Activated B cell treated with CpG ODN at 0.5 μM for 24 hours (primary cell): ENCODE results near the gene ZNF497. TPM values are rescaled to one million over a fixed set of nuclear protein-coding genes. Genes with fewer than 3 reads are reported as not detected.

Experiments
- ATAC-seq: fragments of 200-7000 bp; cut with Tn5 transposase; one replicate; pipeline ENCODE4 v1.10.0; 2021; ENCODE audit warnings: low read depth, mild to moderate bottlenecking, moderate library complexity
- CTCF ChIA-PET: fragments of 350-600 bp; sonication (Branson Sonifier 250); formaldehyde crosslinking; loops from one replicate; lab custom pipeline; 2021; ENCODE audit warnings: antibody characterized with exemption; lab: Charles Lee
- POLR2A ChIA-PET: fragments of 350-600 bp; sonication (Branson Sonifier 250); formaldehyde crosslinking; loops from one replicate; lab custom pipeline; 2021; ENCODE audit warnings: antibody characterized with exemption; lab: Charles Lee
- DNase-seq: peaks from one replicate; pipeline ENCODE4 v3.0.0; 2022
- H3K27ac Mint-ChIP-seq: one replicate; pipeline ENCODE4 v1.8.0; 2020; ENCODE audit warnings: mixed read lengths
- H3K27me3 Mint-ChIP-seq: one replicate; pipeline ENCODE4 v1.8.0; 2021; ENCODE audit warnings: mixed read lengths
- H3K36me3 Mint-ChIP-seq: one replicate; pipeline ENCODE4 v1.8.0; 2021; ENCODE audit warnings: low read depth, mixed read lengths
- H3K4me1 Mint-ChIP-seq: one replicate; pipeline ENCODE4 v1.8.0; 2021; ENCODE audit warnings: mixed read lengths
- H3K4me3 Mint-ChIP-seq: one replicate; pipeline ENCODE4 v1.8.0; 2020; ENCODE audit warnings: mild to moderate bottlenecking, mixed read lengths
- H3K9me3 Mint-ChIP-seq: one replicate; pipeline ENCODE4 v1.8.0; 2020; ENCODE audit warnings: mixed read lengths
- CTCF ChIP-seq: fragments of 200-600 bp; IDR thresholded peaks from one replicate; pipeline ENCODE4 v1.8.0; 2022; ENCODE audit warnings: antibody characterized with exemption, mild to moderate bottlenecking
- intact Hi-C: fragments of 100-400 bp; cut with micrococcal nuclease; formaldehyde crosslinking; loops from one replicate; pipeline ENCODE4 v1.15.1; 2024
- total RNA-seq: library from RNA; stranded (reverse); gene quantifications from 2 replicates; pipeline ENCODE4 v1.2.3, GENCODE V29; 2022

The ZNF497 gene
- total RNA-seq, 1 donor from 2014 or later: 2.1 TPM

GRCh38 chr19:58374200-58374599 lies 11.6 kb upstream of the ZNF497 start:
- ChIA-PET POLR2A (interaction anchor here (0.6 to 1.9 kb wide), 2 partner anchors 11 to 22 kb away, joined by 3 to 14 read pairs; partner anchors contain the start of gene ZNF497), CTCF (no interaction called here)
- no peaks in the 10 kb centered on the region for H3K9me3 Mint-ChIP-seq
- no peaks in the 10 kb centered on the region for H3K27me3 Mint-ChIP-seq
- intact Hi-C loops: no loop called here
- DNase-seq (no peak), ATAC-seq (no peak)
- H3K36me3 Mint-ChIP-seq: peaks cover 2% of the 10 kb centered on the region
- H3K4me1 Mint-ChIP-seq: peaks cover 6% of the 10 kb centered on the region
- no peak for TF ChIP-seq CTCF
- H3K27ac Mint-ChIP-seq: no peak overlapping the region
- no peak overlapping the region for H3K4me3 Mint-ChIP-seq

GRCh38 chr19:58372311-58373133 lies 10.0 kb upstream of the ZNF497 start:
- Mint-ChIP-seq H3K27me3 (no peaks in the 10 kb centered on the region), H3K9me3 (no peaks in the 10 kb centered on the region), H3K36me3 (peaks cover 2% of the 10 kb centered on the region), H3K4me1 (no peaks in the 10 kb centered on the region), H3K27ac (no peak overlapping the region), H3K4me3 (no peak overlapping the region)
- ChIA-PET POLR2A (no interaction called here), CTCF (no interaction called here)
- DNase-seq: no peak
- no peak for ATAC-seq
- no peak for TF ChIP-seq CTCF
- intact Hi-C loops: no loop called here

DNA sequence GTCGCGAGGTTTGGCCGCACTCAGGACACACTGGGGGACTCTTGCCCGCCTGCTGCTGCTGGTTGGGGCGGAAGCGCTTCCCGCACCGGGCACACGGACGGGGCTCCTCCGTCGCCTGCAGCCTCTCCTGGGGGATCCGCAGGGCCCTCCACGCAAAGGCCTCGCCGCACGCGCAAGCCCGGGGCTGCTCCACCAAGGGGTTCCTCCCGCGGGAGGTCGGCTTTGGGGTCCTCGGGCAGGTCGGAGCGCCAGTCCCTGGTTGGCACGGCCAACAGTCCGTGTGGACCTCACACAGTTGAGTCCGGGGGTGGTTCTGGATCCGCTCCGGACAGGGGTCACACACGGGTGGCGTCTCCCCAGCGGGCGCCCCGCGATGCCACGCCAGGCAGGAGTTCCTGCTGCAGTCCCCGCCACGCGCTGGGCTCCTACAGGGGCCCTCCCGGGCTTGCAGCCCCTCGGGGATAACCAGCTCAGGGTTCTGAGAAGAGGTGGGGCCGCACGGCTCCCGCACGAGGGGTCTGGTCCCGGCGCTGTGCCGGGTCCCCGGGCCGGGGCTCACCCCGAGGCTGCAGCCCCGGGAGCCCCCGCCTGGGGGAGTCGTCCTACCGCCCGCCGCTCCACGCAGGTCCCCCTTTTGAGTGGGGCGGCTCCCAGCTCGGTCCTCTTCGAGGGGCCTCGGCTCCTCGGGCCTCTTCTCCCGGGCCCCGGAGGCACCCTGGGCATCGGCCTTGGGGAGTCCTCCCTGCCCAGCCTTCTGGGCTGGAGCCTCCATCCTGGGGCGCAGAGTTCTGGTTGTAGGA lies 6.2 kb upstream of the ZNF497 start:
- peaks cover 2% of the 10 kb centered on the region for H3K36me3 Mint-ChIP-seq
- ChIA-PET CTCF (no interaction called here), POLR2A (interaction anchor here (0.6 kb wide), 1 partner anchor 950 kb away, joined by 4 read pairs; no protein-coding TSS in a partner anchor)
- peaks cover 6% of the 10 kb centered on the region for H3K4me1 Mint-ChIP-seq
- H3K27ac Mint-ChIP-seq: no peak overlapping the region
- no peak for ATAC-seq
- intact Hi-C loops: no loop called here
- no peak for DNase-seq
- H3K27me3 Mint-ChIP-seq: no peaks in the 10 kb centered on the region
- no peaks in the 10 kb centered on the region for H3K9me3 Mint-ChIP-seq
- TF ChIP-seq CTCF: no peak
- H3K4me3 Mint-ChIP-seq: no peak overlapping the region

GRCh38 chr19:58367698-58368454 lies 5.3 kb upstream of the ZNF497 start:
- CTCF ChIA-PET: no interaction called here
- POLR2A ChIA-PET: interaction anchor here (0.6 to 1.1 kb wide), 3 partner anchors 8 to 19 kb away, joined by 3 to 6 read pairs (median 4); no protein-coding TSS in a partner anchor
- Mint-ChIP-seq H3K27me3 (no peaks in the 10 kb centered on the region), H3K36me3 (peaks cover 2% of the 10 kb centered on the region), H3K4me1 (peaks cover 8% of the 10 kb centered on the region), H3K4me3 (no peak overlapping the region), H3K9me3 (no peaks in the 10 kb centered on the region), H3K27ac (no peak overlapping the region)
- ATAC-seq (no peak), DNase-seq (no peak)
- intact Hi-C loops: no loop called here
- no peak for TF ChIP-seq CTCF
